Body of pancreas (tissue), 4 donors: ENCODE measurements around the gene ARF1.

Source experiments
- POLR2A ChIP-seq, 3 donors: fragments of 450-650 bp; IDR thresholded peaks; one replicate each; pipeline ENCODE4 v1.6.1; 2016; ENCODE audit warnings: antibody characterized with exemption in 3 of 3, mild to moderate bottlenecking in 2 of 3
- TF ChIP-seq, protein P1 (sequence below), 7 experiments: fragments of 450-650 bp in 4 of 7; fragments of 200-600 bp in 3 of 7; sonication (generic) in 3 of 7; IDR thresholded peaks; one replicate each; pipeline ENCODE4 v1.5.1; 2016 to 2019; ENCODE audit warnings: antibody characterized with exemption in 7 of 7

DNA sequence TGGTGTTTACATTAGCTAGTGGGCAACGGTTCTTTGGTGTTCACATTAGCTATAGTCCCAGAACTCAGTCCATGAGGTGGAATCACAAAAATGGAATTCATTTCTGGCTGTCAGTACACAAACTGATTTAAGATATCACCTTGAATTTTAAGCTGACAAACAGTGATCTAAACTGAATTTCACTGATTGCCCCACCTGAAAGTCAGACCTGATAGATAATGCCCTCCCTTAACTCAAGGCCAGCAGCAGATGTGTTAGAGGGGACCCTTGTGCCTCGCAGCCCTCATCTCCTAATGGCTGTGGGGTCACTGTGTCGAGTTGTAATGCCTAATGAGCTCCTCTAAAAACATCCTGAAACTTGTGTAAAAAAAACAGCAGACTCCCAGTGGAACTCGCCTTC is 8.6 kb downstream of the ARF1 start:
- TF ChIP-seq, protein P1, sequence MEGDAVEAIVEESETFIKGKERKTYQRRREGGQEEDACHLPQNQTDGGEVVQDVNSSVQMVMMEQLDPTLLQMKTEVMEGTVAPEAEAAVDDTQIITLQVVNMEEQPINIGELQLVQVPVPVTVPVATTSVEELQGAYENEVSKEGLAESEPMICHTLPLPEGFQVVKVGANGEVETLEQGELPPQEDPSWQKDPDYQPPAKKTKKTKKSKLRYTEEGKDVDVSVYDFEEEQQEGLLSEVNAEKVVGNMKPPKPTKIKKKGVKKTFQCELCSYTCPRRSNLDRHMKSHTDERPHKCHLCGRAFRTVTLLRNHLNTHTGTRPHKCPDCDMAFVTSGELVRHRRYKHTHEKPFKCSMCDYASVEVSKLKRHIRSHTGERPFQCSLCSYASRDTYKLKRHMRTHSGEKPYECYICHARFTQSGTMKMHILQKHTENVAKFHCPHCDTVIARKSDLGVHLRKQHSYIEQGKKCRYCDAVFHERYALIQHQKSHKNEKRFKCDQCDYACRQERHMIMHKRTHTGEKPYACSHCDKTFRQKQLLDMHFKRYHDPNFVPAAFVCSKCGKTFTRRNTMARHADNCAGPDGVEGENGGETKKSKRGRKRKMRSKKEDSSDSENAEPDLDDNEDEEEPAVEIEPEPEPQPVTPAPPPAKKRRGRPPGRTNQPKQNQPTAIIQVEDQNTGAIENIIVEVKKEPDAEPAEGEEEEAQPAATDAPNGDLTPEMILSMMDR (IDR thresholded peaks at IDR 0.05) = no peak
- TF ChIP-seq POLR2A (IDR thresholded peaks at IDR 0.05) = no peak
